ENCODE measurements around the gene UNC13C.

DNA sequence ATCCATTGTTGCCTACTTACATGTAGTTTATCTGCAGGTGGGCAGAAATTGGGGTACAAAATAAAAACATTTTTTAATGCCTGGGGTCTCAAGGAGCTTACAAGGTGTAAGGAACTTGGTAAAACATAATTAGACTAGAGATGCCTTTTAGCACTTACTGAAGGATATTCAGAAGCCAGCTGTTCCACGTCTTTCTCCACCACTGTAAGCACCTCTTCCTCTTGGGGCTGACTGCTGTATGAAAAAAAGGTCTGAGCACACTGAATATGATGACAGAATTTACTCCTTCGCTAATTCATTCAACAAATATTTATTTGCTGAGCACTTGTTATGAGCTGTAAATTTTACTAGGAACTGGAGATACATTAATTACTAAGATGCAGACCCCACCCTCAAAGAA, 539.1 kb downstream of the UNC13C start:
- TF ChIP-seq POLR2AphosphoS5 (IDR thresholded peaks at IDR 0.05; ENCODE audit: insufficient read depth in 1 of 2, low read depth in 1 of 2) = no peak
- TF ChIP-seq, protein P1, sequence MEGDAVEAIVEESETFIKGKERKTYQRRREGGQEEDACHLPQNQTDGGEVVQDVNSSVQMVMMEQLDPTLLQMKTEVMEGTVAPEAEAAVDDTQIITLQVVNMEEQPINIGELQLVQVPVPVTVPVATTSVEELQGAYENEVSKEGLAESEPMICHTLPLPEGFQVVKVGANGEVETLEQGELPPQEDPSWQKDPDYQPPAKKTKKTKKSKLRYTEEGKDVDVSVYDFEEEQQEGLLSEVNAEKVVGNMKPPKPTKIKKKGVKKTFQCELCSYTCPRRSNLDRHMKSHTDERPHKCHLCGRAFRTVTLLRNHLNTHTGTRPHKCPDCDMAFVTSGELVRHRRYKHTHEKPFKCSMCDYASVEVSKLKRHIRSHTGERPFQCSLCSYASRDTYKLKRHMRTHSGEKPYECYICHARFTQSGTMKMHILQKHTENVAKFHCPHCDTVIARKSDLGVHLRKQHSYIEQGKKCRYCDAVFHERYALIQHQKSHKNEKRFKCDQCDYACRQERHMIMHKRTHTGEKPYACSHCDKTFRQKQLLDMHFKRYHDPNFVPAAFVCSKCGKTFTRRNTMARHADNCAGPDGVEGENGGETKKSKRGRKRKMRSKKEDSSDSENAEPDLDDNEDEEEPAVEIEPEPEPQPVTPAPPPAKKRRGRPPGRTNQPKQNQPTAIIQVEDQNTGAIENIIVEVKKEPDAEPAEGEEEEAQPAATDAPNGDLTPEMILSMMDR (IDR thresholded peaks at IDR 0.05) = no peak

Measured in vagina (tissue), 2 donors.